Islet precursor cell (in vitro differentiated cells): Measurements from ENCODE around the gene CDK4.

Experiments used
- DNase-seq: peaks from one replicate; pipeline ENCODE4 v3.0.0-alpha.2; 2018

Gene CDK4

GRCh38 chr12:57737467-57738460 lies 14.3 kb downstream of the CDK4 start:
- DNase-seq, result peak; percentile 73

GRCh38 chr12:57736741-57737466 lies 15.2 kb downstream of the CDK4 start:
- no peak for DNase-seq

GRCh38 chr12:57735952-57736740 lies 16.0 kb downstream of the CDK4 start:
- peak; percentile 81 for DNase-seq

- DNase-seq, result no peak
Observed at GRCh38 chr12:57735198-57735855, 16.8 kb downstream of the CDK4 start.

GRCh38 chr12:57734591-57734990 lies 17.5 kb downstream of the CDK4 start:
- DNase-seq, result peak; percentile 35

GRCh38 chr12:57733928-57734327 lies 18.2 kb downstream of the CDK4 start:
- DNase-seq, result peak; percentile 43

- peak; percentile 61 for DNase-seq
Observed at GRCh38 chr12:57732726-57733593, 19.1 kb downstream of the CDK4 start.

- DNase-seq, result peak; percentile 50
Observed at GRCh38 chr12:57732270-57732669, 19.8 kb downstream of the CDK4 start.

- peak; percentile 50 for DNase-seq
Observed at GRCh38 chr12:57731411-57732080, 20.6 kb downstream of the CDK4 start.

- peak; percentile 50 for DNase-seq
Observed at GRCh38 chr12:57730336-57731067, 21.6 kb downstream of the CDK4 start.

- peak; percentile 48 for DNase-seq
Observed at GRCh38 chr12:57729321-57729844, 22.7 kb downstream of the CDK4 start.

GRCh38 chr12:57727758-57728395 lies 24.2 kb downstream of the CDK4 start:
- DNase-seq, result peak; percentile 88

- peak; percentile 84 for DNase-seq
Observed at GRCh38 chr12:57726884-57727757, 25.0 kb downstream of the CDK4 start.

GRCh38 chr12:57726151-57726883 lies 25.8 kb downstream of the CDK4 start:
- peak; percentile 87 for DNase-seq

- no peak for DNase-seq
Observed at GRCh38 chr12:57725851-57726150, 26.3 kb downstream of the CDK4 start.

- DNase-seq, result no peak
Observed at GRCh38 chr12:57724936-57725740, 27.0 kb downstream of the CDK4 start.
